Measurements from ENCODE around the gene CHD1L. TPM values are rescaled to one million over a fixed set of nuclear protein-coding genes. Genes with fewer than 3 reads are reported as not detected.
A peak's percentile ranks its signal among the peaks of the same experiment; 100 is the strongest.
"Not testable (repeated sequence)": the region's sequence is repeated elsewhere in the genome, so short reads cannot be mapped to it uniquely, and the experiment has no call there.

The CHD1L gene
- total RNA-seq, 4 donors from 2014 or later = 10.2 to 23.7 (median 19.2) TPM

DNA sequence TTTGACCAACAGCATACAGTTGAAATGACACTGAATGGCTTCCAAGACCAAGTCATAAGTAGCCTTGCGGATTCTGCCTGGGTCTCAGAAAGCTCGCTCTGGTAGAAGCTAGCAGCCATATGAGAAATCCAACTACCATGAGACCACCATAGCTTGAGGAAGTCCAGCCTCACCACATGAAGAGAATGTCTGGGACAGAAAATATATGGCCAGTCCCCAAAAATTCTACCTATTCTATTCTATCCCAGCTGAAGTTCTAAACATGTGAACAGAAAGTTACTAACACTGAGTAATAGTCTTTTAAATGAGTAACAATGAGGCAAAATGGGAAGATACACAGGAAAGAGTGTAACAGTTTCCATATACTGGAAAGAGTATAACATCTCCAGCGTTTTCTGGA is 26.4 kb upstream of the CHD1L start:
- 90 to 91% methylated on average over 3 of the region's 3 CpGs for WGBS, 2 donors
- Histone ChIP-seq H3K27ac (no peak overlapping the region), H3K9me3 (no peaks in the 10 kb centered on the region), H3K4me1 (no peaks in the 10 kb centered on the region), H3K27me3 (no peaks in the 10 kb centered on the region), H3K4me3 (no peak overlapping the region), H3K36me3 (peaks cover 0 to 8% (median 0%) of the 10 kb centered on the region in 3 donors)
- DNase-seq (ENCODE audit: low spot score in 2 of 2) = no peak
- TF ChIP-seq EP300 (IDR thresholded peaks at IDR 0.05) = no peak
- TF ChIP-seq, protein P1, sequence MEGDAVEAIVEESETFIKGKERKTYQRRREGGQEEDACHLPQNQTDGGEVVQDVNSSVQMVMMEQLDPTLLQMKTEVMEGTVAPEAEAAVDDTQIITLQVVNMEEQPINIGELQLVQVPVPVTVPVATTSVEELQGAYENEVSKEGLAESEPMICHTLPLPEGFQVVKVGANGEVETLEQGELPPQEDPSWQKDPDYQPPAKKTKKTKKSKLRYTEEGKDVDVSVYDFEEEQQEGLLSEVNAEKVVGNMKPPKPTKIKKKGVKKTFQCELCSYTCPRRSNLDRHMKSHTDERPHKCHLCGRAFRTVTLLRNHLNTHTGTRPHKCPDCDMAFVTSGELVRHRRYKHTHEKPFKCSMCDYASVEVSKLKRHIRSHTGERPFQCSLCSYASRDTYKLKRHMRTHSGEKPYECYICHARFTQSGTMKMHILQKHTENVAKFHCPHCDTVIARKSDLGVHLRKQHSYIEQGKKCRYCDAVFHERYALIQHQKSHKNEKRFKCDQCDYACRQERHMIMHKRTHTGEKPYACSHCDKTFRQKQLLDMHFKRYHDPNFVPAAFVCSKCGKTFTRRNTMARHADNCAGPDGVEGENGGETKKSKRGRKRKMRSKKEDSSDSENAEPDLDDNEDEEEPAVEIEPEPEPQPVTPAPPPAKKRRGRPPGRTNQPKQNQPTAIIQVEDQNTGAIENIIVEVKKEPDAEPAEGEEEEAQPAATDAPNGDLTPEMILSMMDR (IDR thresholded peaks at IDR 0.05) = no peak
- TF ChIP-seq POLR2A (IDR thresholded peaks at IDR 0.05) = no peak

DNA sequence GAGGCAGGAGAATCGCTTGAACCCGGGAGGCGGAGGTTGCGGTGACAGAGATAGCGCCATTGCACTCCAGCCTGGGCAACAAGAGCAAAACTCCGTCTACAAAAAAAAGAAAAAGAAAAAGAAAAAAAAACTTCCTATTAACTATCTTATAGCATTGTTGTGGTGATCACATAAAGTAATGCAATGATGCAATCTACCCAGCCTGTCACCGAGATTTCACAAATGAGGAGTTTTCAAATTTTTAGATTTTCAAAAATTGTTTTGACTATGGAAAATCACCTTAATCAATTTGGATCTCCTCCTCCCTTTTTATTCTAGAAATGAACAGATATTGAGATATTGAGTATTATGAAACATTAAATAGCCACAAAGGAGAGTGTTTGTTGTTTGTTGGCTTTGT is 25.3 kb upstream of the CHD1L start:
- no peak for DNase-seq (ENCODE audit: low spot score in 2 of 2)
- no peaks in the 10 kb centered on the region for H3K27me3 ChIP-seq
- H3K9me3 ChIP-seq = no peaks in the 10 kb centered on the region
- no peaks in the 10 kb centered on the region for H3K4me1 ChIP-seq
- TF ChIP-seq POLR2A (IDR thresholded peaks at IDR 0.05) (no peak), EP300 (IDR thresholded peaks at IDR 0.05) (no peak)
- TF ChIP-seq, protein P1 (IDR thresholded peaks at IDR 0.05) = no peak
- WGBS, 2 donors = 92 to 94% methylated on average over 7 of the region's 7 CpGs
- H3K36me3 ChIP-seq = peaks cover 0 to 2% (median 0%) of the 10 kb centered on the region in 3 donors
- no peak overlapping the region for H3K27ac ChIP-seq
- no peak overlapping the region for H3K4me3 ChIP-seq

DNA sequence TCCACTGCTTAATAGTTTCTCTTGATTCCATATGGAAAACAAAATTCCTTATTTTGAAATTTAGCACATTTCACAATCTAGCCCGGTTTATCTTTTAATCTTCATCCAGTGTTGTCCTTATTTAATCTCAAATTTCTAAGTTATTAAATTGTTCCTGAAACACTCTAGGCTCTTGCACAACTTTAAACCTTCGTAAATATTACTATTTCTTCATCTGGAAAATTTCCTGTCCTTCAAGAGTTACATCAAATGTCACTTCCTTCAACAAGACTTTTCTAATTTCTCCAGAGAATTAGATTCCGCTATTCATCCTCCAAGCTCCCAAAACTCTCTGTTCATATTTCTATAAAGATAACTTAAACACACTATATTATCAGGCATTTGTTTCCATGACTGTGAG is 23.9 kb upstream of the CHD1L start:
- no peak overlapping the region for H3K4me3 ChIP-seq
- TF ChIP-seq POLR2A (IDR thresholded peaks at IDR 0.05) (no peak), EP300 (IDR thresholded peaks at IDR 0.05) (no peak)
- TF ChIP-seq, protein P1 (IDR thresholded peaks at IDR 0.05) = no peak
- H3K4me1 ChIP-seq = peaks cover 0 to 1% (median 0%) of the 10 kb centered on the region in 4 donors
- no peaks in the 10 kb centered on the region for H3K36me3 ChIP-seq
- no peak for DNase-seq (ENCODE audit: low spot score in 2 of 2)
- no peaks in the 10 kb centered on the region for H3K27me3 ChIP-seq
- H3K9me3 ChIP-seq = no peaks in the 10 kb centered on the region
- H3K27ac ChIP-seq = no peak overlapping the region
- WGBS, 2 donors = 60 to 61% methylated on average over 3 of the region's 3 CpGs

DNA sequence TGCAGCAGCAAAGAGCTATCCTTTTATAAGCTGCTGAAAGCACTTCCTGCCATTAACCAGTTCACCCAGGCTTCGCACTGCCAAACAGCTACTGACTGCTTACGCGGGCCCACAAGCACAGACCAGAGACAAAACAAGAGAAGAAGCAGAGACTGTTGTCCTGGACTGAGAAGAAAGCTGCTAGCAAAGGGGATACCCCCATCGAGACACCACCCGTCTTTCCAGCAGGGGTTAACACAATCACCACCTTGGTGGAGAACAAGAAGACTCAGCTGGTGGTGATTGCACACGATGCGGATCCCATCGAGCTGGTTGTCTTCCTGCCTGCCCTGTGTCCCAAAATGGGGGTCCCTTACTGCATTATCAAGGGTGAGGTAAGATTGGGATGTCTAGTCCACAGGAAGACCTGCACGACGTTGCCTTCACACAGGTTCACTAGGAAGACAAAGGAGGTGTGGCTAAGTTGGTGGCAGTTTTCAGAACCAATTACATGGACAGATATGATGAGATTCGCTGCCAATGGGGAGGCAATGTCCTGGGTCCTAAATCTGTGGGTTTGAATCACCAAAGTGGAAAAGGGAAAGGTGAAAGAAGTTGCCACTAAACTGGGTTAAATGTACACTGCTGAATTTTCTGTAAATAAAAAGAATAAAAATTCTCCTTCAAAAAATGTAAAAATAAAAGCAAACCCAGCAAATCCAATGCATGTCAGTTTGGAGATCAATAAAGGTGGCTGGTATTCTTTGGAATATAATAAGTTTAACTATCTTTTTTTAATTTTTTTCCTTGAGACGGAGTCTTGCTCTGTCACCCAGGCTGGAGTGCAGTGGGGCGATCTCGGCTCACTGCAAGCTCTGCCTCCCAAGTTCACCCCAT is 18.5 kb upstream of the CHD1L start:
- Histone ChIP-seq H3K27ac (no peak overlapping the region), H3K9me3 (no peaks in the 10 kb centered on the region), H3K27me3 (no peaks in the 10 kb centered on the region), H3K4me1 (peaks cover 0 to 13% (median 0%) of the 10 kb centered on the region in 4 donors), H3K4me3 (no peak overlapping the region), H3K36me3 (no peaks in the 10 kb centered on the region)
- no peak for DNase-seq (ENCODE audit: low spot score in 2 of 2)
- TF ChIP-seq, protein P1 (IDR thresholded peaks at IDR 0.05) = no peak
- TF ChIP-seq POLR2A (IDR thresholded peaks at IDR 0.05) (no peak), EP300 (IDR thresholded peaks at IDR 0.05) (no peak)
- 61 to 65% methylated on average over 14 of the region's 14 CpGs for WGBS, 2 donors

DNA sequence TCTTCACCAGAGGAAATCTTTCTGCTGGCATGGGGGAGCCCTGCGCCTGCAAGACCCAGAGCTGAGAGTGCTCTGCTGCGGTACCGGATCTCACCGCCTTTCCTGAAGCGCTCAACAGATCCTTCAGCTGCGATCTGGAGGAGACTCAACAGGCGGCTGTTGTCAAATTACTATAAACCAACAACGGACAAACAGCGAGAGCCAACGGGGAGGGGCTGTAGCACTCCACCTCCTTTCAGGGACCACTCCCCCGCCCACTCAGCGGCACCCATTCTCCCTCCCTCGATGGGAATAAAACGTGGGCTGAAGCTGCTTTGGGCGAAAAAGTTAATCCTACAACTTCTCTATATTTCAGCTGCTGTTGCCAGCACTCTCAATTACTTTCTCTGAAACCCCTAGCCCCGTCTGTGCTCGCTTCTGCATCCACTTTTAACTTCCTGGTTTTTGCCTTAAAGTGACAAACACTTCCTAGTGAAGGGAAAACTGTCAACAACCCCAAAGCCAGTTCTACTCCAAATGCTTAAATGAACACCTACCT is 17.2 kb upstream of the CHD1L start, which contains the start of gene FMO5:
Gene FMO5, minus strand, starts transcription at position 147 of the 538 bp plus-strand sequence. CDS start 310 bp downstream, outside the sequence.
- peak; percentile 39 to 70 for DNase-seq (ENCODE audit: low spot score in 2 of 2)
- H3K27ac ChIP-seq = peak within 1 kb of the TSS; percentile 48 to 87 (median 66)

DNA sequence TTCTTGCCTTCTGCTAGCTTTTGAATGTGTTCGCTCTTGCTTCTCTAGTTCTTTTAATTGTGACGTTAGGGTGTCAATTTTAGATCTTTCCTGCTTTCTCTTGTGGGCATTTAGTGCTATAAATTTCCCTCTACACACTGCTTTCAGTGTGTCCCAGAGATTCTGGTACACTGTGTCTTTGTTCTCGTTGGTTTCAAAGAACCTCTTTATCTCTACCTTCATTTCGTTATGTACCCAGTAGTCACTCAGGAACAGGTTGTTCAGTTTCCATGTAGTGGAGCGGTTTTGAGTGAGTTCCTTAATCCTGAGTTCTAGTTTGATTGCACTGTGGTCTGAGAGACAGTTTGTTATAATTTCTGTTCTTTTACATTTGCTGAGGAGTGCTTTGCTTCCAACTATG is 11.5 kb upstream of the CHD1L start:
- DNase-seq (ENCODE audit: low spot score in 2 of 2); H3K27me3 ChIP-seq; H3K27ac ChIP-seq; H3K4me3 ChIP-seq; H3K9me3 ChIP-seq; H3K4me1 ChIP-seq; H3K36me3 ChIP-seq: not testable (repeated sequence)
- 63 to 67% methylated on average over 5 of the region's 5 CpGs for WGBS, 2 donors

More for the DNA sequence above, 17.2 kb upstream of the CHD1L start, which contains the start of gene FMO5:
- peak within 1 kb of the TSS; percentile 45 to 59 (median 56) for H3K4me3 ChIP-seq
- peaks cover 0 to 13% (median 0%) of the 10 kb centered on the region in 4 donors for H3K4me1 ChIP-seq
- H3K36me3 ChIP-seq = no peaks in the 10 kb centered on the region
- no peak for TF ChIP-seq POLR2A (IDR thresholded peaks at IDR 0.05)
- TF ChIP-seq, protein P1 (IDR thresholded peaks at IDR 0.05) = peak; percentile 13 to 62 (median 21)
- peak in 1 of 2 donors; percentile 46 for TF ChIP-seq EP300 (IDR thresholded peaks at IDR 0.05)
- no peaks in the 10 kb centered on the region for H3K27me3 ChIP-seq
- H3K9me3 ChIP-seq = no peaks in the 10 kb centered on the region
- WGBS, 2 donors = 0 to 1% methylated on average over 17 of the region's 17 CpGs

DNA sequence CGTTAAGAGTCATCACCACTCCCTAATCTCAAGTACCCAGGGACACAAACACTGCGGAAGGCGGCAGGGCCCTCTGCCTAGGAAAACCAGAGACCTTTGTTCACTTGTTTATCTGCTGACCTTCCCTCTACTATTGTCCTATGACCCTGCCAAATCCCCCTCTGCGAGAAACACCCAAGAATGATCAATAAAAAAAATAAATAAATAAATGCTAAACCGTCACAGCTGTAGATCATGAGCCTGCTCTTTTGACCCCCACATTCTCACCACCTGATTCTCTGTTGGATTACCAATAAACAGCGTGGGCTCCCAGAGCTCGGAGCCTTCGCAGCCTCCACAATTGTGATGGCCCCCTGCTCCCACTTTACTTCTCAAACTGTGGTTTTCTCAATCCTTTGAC is 8.6 kb upstream of the CHD1L start:
- H3K4me3 ChIP-seq; H3K9me3 ChIP-seq; DNase-seq (ENCODE audit: low spot score in 2 of 2); H3K4me1 ChIP-seq; H3K27me3 ChIP-seq; H3K27ac ChIP-seq; H3K36me3 ChIP-seq: not testable (repeated sequence)
- 69 to 78% methylated on average over 6 to 8 of the region's 8 CpGs for WGBS, 2 donors
